Measurements from ENCODE around the gene IQCH.

The IQCH gene

DNA sequence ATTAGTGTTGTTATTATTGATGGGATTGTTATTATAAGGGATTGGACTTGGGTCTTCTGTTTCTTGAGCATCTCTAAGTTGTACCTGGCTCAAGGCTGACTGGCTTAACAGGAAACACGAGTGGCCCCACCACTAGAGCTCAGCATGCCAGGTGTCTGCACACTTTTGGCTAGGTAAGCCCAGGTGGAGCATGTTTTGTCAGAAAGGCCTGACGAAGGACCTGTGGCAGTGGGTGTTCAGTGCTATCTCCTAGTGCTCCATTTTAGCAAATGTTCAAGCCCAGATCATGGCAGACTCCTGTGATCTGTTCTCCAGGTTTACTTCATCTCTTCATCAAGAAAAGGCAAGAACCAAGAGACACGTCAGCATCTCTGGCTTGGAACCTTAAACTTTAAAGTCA lies 291.3 kb downstream of the IQCH start:
- DNase-seq, result no peak

DNA sequence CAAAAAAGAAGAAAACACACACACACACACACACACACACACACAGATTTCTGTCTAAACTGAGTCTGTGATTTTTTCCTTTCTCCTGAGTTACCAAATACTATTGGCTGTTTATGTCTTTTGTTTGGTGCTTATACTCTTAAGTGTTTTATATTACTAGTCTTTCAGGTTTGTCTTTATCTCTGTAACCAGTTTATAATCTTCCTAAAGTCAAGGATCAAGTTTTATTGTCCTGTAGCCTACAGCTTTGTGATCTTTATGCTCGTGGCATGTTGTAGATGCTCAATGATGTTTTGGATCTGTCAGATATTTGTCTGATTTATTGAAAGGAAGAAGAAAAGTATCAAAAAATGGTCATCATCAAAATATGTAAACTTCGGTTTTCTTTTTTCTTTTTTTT lies 292.5 kb downstream of the IQCH start:
- no peak for DNase-seq

DNA sequence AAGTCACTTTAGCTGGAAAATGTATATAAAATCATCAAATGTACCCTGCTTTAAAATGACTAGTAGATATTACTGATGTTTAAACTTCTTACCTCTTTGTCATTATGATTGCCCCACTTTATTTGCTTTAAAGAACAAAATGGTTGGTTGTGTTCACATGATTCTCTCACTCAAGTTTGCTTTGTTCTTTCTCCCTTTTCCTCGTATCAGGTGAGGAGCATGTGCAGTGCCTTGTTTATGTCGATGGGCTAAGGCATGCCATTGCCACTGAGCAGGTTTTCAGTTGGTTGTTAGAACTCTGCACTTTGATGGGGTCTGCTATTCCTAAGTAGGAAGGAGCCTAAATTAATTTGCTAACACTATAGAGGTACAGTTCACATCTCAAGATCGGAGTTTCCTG lies 293.2 kb downstream of the IQCH start:
- no peak for DNase-seq

DNA sequence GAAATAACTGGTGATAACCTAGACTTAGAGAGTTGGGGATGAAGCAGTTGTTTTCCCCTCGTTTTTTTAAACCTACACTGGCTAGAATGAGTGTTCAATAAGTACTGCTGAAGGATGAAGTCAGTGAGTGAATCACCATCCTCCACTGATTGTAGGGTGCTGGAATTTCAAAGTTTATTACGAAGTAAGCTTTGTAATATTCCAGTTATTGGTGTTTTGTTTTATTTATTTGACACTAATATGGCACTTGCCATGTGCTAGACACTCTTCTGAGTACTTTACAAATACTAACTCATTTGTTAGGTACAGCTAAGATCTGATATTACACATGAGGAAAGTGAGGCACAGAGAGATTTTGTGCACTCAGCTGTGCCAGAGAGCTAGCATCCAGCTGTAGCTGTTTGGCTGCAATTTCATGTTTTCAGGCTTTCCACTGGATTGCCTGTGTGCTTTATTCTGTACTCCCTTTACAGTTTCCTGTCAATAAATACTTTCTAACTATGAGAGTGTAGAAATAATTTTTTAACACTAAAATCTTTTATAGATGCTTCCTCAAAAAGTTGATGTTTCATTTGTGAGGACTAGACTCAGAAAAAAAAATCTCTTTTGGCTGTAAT lies 293.8 kb downstream of the IQCH start:
- no peak for DNase-seq

DNA sequence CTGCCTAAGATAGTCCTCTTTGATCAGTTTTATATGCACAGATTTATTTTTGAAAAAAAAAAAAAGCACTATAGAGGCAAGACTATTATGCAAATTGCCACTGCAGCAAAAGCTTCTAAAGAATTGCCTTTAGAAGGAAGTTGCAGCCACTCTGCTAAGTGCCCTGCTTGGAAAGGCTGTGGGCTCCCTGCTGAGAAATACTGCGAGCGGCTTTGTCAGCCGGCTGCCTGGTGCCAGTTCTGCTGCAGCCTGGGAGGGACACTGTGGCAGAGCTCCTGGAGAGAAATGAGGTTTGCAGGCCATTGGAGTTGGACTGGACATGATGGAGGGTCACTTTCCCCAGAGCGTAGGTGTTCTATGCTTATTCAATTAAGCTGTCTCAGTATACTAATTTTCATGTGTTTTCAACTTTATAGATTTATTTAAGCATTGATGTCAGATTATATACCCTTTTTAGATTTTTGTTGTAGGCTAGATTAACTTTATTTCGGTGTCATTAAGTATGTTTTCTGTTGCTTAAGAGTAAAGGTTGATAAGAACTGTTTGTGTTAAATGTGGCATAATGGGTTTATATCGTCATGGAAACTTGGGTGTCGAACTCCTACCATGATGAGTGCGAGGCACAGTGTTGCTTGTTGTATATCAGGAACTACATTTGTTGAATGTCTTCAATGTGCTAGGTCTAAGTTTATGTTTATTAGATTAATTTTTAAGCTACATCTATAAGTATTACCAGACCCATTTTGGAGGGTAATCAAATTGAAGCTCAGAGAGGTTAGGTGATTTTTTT lies 294.5 kb downstream of the IQCH start:
- DNase-seq, result peak; percentile 28

DNA sequence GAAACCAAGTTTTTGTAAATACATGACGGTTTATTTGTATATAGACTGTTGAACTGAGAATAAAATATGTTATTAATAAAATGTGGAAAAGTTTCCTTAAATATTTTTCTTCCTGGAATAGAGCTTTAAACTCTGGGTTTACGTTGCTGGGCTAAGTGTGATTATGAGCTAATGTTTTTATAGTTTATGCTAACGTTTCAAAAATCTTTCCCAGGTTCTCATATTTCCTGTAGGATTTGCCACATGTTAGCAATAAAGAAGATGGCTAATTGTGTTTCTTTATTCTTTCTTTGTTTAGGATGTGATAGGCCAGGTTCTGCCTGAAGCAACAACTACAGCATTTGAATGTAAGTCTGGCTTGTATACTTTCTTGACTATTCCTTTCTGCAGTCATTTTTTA lies 295.1 kb downstream of the IQCH start:
- DNase-seq, result no peak

DNA sequence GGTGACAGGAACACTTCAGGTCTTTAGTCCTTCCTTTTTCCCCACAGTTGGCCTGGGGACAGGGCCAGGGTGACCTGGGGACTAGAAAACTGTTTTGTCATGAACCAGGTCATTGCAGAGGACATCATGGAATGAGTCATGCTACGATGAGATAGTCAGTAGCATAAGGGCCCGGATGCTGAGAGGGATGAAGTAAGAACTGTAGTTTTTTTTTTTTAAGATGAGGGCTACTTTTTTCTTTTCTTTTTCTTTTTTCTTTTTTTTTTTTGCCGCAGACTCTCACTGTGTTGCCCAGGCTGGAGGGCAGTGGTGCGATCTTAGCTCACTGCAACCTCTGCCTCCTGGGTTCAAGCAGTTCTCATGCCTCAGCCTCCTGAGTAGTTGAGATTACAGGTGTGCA lies 295.9 kb downstream of the IQCH start:
- no peak for DNase-seq

DNA sequence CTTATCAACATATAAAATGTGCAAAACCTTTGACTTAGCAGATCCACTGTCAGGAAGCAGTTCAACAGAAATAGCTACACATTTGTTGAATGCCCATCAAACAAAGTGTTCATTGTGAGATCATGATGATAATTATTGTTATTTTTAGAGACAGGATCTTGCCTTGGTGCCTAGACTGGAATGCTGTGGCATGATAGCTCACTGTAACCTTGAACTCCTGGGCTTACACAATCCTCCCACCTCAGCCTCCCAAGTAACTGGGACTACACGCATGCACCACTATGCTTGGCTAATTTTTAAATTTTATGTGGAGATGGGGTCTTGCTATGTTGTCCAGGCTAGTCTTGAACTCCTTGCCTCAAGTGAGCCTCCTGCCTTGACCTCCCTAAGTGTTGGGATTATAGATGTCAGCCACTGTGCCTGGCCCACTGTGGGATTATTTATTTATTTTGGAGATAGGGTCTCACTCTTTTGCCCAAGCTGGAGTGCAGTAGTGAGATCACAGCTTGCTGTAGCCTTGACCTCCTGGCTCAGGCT lies 296.7 kb downstream of the IQCH start:
- no peak for DNase-seq

Data from NCI-H1105 treated with DMSO at 0.1 percent for 48 hours (cell line).